ENCODE results near the gene DNMT3A.

Gene DNMT3A

DNA sequence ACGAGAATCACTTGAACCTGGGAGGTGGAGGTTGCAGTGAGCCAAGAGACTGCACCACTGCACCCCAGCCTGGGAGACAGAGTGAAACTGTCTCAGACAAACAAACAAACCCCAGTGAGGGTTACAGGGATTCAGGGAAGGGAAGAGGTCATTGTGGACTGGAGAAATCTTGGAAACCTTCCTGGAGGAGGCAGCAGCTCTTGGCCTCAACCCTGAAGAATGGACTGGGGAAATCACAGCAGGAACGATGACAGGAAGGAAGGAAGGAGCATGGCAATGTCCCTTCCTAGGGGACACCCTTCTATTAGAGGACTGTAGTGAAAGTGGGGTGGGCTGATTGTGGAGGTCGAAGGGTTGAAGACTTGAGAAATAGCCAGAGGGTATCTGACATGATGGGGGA, 72.5 kb downstream of the DNMT3A start:
- no peaks in the 10 kb centered on the region for H4K20me1 ChIP-seq
- H3K36me3 ChIP-seq = peaks cover 79% of the 10 kb centered on the region
- H3K4me3 ChIP-seq = no peak overlapping the region

GRCh38 chr2:25268139-25268538, 73.6 kb downstream of the DNMT3A start:
- no peaks in the 10 kb centered on the region for H3K9me3 ChIP-seq
- no peak for TF ChIP-seq Cebpa-rat (IDR thresholded peaks at IDR 0.05)
- H3K27me3 ChIP-seq = no peaks in the 10 kb centered on the region
- H3K4me1 ChIP-seq = peaks cover 5% of the 10 kb centered on the region
- H3K4me3 ChIP-seq = no peak overlapping the region
- H3K9ac ChIP-seq = no peak overlapping the region
- H3K27ac ChIP-seq = no peak overlapping the region
- no peaks in the 10 kb centered on the region for H4K20me1 ChIP-seq
- H3K4me2 ChIP-seq = no peak overlapping the region
- peaks cover 86% of the 10 kb centered on the region for H3K36me3 ChIP-seq

More for the DNA sequence above, 72.5 kb downstream of the DNMT3A start:
- Histone ChIP-seq H3K27ac (no peak overlapping the region), H3K4me1 (peaks cover 16% of the 10 kb centered on the region), H3K9ac (no peak overlapping the region), H3K9me3 (no peaks in the 10 kb centered on the region), H3K27me3 (no peaks in the 10 kb centered on the region), H3K4me2 (no peak overlapping the region)
- no peak for TF ChIP-seq Cebpa-rat (IDR thresholded peaks at IDR 0.05)

- Histone ChIP-seq H4K20me1 (no peaks in the 10 kb centered on the region), H3K4me3 (no peak overlapping the region), H3K4me1 (no peaks in the 10 kb centered on the region), H3K36me3 (peaks cover 78% of the 10 kb centered on the region), H3K27me3 (no peaks in the 10 kb centered on the region), H3K9ac (no peak overlapping the region), H3K9me3 (no peaks in the 10 kb centered on the region), H3K4me2 (no peak overlapping the region), H3K27ac (no peak overlapping the region)
- TF ChIP-seq Cebpa-rat (IDR thresholded peaks at IDR 0.05) = no peak
These were observed 75.3 kb downstream of the DNMT3A start for GRCh38 chr2:25266399-25266798.

- Histone ChIP-seq H3K4me2 (no peak overlapping the region), H3K27me3 (no peaks in the 10 kb centered on the region), H3K27ac (no peak overlapping the region), H4K20me1 (no peaks in the 10 kb centered on the region), H3K9me3 (no peaks in the 10 kb centered on the region), H3K4me1 (no peaks in the 10 kb centered on the region), H3K4me3 (no peak overlapping the region), H3K9ac (no peak overlapping the region), H3K36me3 (peaks cover 73% of the 10 kb centered on the region)
- TF ChIP-seq Cebpa-rat (IDR thresholded peaks at IDR 0.05) = no peak
These were observed 75.9 kb downstream of the DNMT3A start for GRCh38 chr2:25265802-25266201.

DNA sequence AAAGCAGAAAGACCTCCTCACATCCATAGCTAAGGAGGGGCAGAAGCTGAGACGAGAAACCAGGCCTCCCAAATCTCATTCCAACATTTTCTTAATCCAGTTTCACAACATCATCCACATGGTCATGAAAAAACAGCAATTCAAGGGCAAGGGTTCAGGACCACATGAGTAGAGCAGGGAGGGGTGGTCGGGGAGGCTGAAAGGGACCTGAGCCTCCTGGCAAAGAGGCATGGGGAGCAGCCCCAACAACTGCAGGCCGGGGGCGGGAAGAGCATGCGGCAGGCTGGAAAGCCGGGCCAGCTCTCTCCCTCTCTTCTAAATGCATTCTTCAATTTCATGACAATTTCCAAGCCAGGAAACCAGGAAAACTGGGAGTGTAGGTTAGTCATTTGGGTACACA, 76.7 kb downstream of the DNMT3A start:
- no peak overlapping the region for H3K4me2 ChIP-seq
- no peaks in the 10 kb centered on the region for H3K9me3 ChIP-seq
- no peak overlapping the region for H3K9ac ChIP-seq
- H3K36me3 ChIP-seq = peaks cover 73% of the 10 kb centered on the region
- no peak for TF ChIP-seq Cebpa-rat (IDR thresholded peaks at IDR 0.05)
- H3K27ac ChIP-seq = no peak overlapping the region
- H4K20me1 ChIP-seq = no peaks in the 10 kb centered on the region
- H3K4me3 ChIP-seq = no peak overlapping the region
- no peaks in the 10 kb centered on the region for H3K4me1 ChIP-seq
- H3K27me3 ChIP-seq = no peaks in the 10 kb centered on the region

- H3K4me2 ChIP-seq = no peak overlapping the region
- TF ChIP-seq Cebpa-rat (IDR thresholded peaks at IDR 0.05) = no peak
- H3K27me3 ChIP-seq = no peaks in the 10 kb centered on the region
- H4K20me1 ChIP-seq = no peaks in the 10 kb centered on the region
- H3K27ac ChIP-seq = no peak overlapping the region
- no peak overlapping the region for H3K9ac ChIP-seq
- H3K4me3 ChIP-seq = no peak overlapping the region
- peaks cover 14% of the 10 kb centered on the region; the same call in 1 of the 2 replicates for H3K4me1 ChIP-seq
- no peaks in the 10 kb centered on the region for H3K9me3 ChIP-seq
- peaks cover 70% of the 10 kb centered on the region for H3K36me3 ChIP-seq
These were observed 79.4 kb downstream of the DNMT3A start for GRCh38 chr2:25262288-25262687.

DNA sequence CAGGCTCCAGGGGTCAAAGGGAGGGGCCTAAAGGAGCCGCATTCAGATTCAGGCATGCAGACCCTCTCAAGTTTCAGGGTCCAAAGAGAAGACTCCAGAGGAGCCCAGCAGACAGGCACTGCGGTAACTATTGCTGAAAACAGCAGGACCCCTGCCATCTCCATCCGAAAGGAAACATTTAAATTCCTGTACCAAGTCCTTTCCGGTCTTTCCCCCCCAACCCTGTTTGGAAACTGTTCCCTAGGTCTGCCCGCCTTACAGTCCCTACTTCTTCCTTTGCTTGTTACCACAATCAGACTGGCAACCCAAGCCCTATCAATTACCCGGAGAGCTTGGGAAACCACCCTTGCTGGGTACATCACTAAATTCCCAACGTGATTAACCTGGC, 82.0 kb downstream of the DNMT3A start:
- Histone ChIP-seq H3K9ac (no peak overlapping the region), H3K4me3 (no peak overlapping the region), H3K9me3 (no peaks in the 10 kb centered on the region), H3K27me3 (no peaks in the 10 kb centered on the region), H3K27ac (no peak overlapping the region), H3K4me2 (no peak overlapping the region), H3K36me3 (peaks cover 68% of the 10 kb centered on the region), H3K4me1 (peaks cover 15% of the 10 kb centered on the region; the same call in 1 of the 2 replicates), H4K20me1 (no peaks in the 10 kb centered on the region)
- no peak for TF ChIP-seq Cebpa-rat (IDR thresholded peaks at IDR 0.05)

DNA sequence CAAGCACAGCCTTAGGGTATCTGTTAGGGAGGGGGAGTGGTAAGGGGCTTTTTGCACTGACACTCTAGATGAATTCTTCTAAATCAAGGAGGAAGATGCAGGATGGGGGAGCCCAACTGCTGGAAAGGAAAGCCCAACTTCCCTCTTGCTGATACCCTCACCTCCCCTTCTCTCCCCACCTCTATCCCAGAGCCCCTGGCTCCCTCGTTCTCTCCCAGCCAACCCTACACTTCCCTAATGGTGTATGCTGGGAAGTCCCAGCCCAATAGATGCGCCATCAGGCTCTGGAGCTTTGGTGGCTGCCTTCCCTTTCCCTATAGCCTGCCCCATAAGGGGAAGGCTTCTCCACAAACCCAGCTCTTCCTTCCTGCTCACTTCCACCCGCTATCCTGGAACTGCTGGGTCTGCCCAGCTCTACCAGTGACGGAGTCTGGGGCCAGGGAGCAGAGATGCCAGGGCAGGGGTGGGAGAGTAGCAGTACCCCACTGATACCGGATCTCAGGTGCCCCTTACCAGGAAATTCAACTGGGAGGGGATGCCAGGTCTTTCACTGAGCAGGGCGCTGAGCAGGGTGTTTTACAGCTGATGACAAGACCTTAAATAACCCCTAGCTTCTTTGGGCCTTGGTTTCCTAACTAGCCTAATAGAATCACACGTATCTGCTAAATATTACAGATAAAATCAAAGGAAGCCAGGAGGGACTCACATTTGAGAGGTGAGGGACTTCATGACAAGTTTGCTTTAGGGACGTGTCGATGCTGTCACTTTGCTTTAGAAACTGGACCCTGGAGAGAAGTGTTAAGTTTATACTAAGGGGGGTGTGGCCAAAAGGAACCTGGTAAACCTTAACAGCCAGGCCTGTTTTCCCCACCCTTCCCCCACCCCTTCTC, 82.6 kb downstream of the DNMT3A start:
- Histone ChIP-seq H3K4me3 (no peak overlapping the region), H3K27ac (no peak overlapping the region), H4K20me1 (no peaks in the 10 kb centered on the region), H3K36me3 (peaks cover 73% of the 10 kb centered on the region), H3K9ac (no peak overlapping the region), H3K4me2 (no peak overlapping the region), H3K27me3 (no peaks in the 10 kb centered on the region), H3K4me1 (peaks cover 15% of the 10 kb centered on the region; the same call in 1 of the 2 replicates), H3K9me3 (no peaks in the 10 kb centered on the region)
- TF ChIP-seq Cebpa-rat (IDR thresholded peaks at IDR 0.05) = no peak

DNA sequence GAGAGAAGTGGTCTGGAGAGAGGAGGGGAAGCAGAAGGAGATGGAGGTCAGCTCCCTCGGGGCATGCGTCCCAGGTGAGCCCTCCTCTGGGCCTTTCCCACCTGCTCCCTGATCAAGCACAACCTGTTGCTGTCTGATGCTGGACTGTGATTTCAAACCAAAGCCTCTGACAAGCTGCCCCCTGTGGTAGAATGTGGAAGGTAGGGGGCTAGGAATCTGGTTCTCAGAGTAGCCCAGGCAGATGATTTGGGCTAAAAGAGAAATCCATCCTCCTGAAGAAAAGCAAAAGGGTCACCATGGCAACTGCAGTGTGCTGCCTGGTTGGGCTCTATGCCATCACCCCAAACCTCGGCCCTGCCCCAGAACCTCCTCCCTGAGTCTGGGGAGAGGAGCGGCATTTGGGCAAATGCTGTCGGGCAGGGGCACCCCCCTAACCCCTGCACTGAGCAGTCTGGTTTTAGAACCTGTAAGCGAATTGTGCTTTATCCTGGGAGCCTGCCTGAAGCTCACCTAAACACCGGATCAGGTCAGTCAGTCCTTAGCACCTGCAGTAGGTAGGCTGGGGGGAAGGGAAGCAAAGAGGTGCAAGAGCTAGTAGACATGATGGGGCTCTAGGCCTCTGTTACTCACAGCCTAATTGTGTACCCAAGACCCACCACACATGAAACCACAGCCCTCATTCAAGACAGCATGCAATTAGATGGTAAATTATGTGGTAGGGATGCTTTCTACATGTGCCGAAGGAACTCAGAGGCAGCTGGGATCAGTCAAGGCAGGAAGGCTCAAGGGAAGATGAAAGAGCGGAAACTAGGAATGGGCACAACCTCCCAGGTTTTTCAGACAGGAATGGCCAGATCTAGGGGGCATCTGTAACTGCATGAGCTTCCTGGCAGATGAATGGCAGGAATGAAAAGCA, 83.5 kb downstream of the DNMT3A start:
- peaks cover 20% of the 10 kb centered on the region for H3K4me1 ChIP-seq

More for the DNA sequence above, 83.5 kb downstream of the DNMT3A start:
- no peak for TF ChIP-seq Cebpa-rat (IDR thresholded peaks at IDR 0.05)
- no peak overlapping the region for H3K4me3 ChIP-seq
- no peak overlapping the region for H3K9ac ChIP-seq
- H3K9me3 ChIP-seq = no peaks in the 10 kb centered on the region
- no peaks in the 10 kb centered on the region for H4K20me1 ChIP-seq
- no peaks in the 10 kb centered on the region for H3K27me3 ChIP-seq
- no peak overlapping the region for H3K27ac ChIP-seq
- no peak overlapping the region for H3K4me2 ChIP-seq
- peaks cover 67% of the 10 kb centered on the region for H3K36me3 ChIP-seq

Data from BLaER1 (cell line).